Measurements from ENCODE around the gene IMMP1L.

GRCh38 chr11:31419669-31420068 lies 89.8 kb downstream of the IMMP1L start:
- TF ChIP-seq POLR2A (IDR thresholded peaks at IDR 0.05): no peak
- TF ChIP-seq CTCF (IDR thresholded peaks at IDR 0.05 in 4 of 5, conservative IDR thresholded peaks at IDR 0.05 in 1 of 5): no peak

Measured in gastrocnemius medialis (tissue), 4 donors.